K562 (cell line): ENCODE data around the gene HCST.
A peak's percentile ranks its signal among the peaks of the same experiment; 100 is the strongest.

ENCODE experiments used
- EGR1 ChIP-seq: fragments of 450-650 bp; conservative IDR thresholded peaks from 2 replicates; pipeline ENCODE4 v1.6.1; 2017; ENCODE audit warnings: mild to moderate bottlenecking
- FOS ChIP-seq: IDR thresholded peaks from 3 replicates; pipeline ENCODE4 v1.6.1; 2011; ENCODE audit not compliant: insufficient read length; ENCODE audit errors: extremely low read depth
- HCFC1 ChIP-seq: IDR thresholded peaks from 2 replicates; pipeline ENCODE4 v1.6.1; 2012; ENCODE audit warnings: low read depth, low read length, improper control_type of control experiment
- KDM1A ChIP-seq, 2 experiments: fragments of 450-650 bp; IDR thresholded peaks; 2 replicates each; pipeline ENCODE4 v1.6.1; 2016; ENCODE audit warnings: mild to moderate bottlenecking in 2 of 2
- TAF1 ChIP-seq: IDR thresholded peaks from 2 replicates; pipeline ENCODE4 v1.6.1; 2011; ENCODE audit warnings: mild to moderate bottlenecking, low read length, moderate library complexity; ENCODE audit not compliant: insufficient read depth, control insufficient read depth, severe bottlenecking; ENCODE audit errors: extremely low read depth
- ZNF407 ChIP-seq: fragments of 450-650 bp; IDR thresholded peaks from 2 replicates; pipeline ENCODE4 v1.6.1; 2016; ENCODE audit warnings: low read depth
- TF ChIP-seq, protein P1 (sequence below): sonication (generic); formaldehyde crosslinking; IDR thresholded peaks from 2 replicates; pipeline ENCODE4 v1.8.1; 2023; ENCODE audit warnings: mild to moderate bottlenecking, missing genetic modification reagents
- TF ChIP-seq, protein P2 (sequence below): fragments of 200-800 bp; sonication (Bioruptor generic); IDR thresholded peaks from 2 replicates; pipeline ENCODE4 v1.6.1; 2016; ENCODE audit warnings: missing genetic modification characterization, missing compliant biosample characterization
- TF ChIP-seq, protein P3 (sequence below): sonication (generic); formaldehyde crosslinking; IDR thresholded peaks from 2 replicates; pipeline ENCODE4 v1.9.0; 2022; ENCODE audit warnings: mild to moderate bottlenecking, missing genetic modification reagents

- no peak for TF ChIP-seq FOS
- no peak for TF ChIP-seq ZNF407
- TF ChIP-seq TAF1 = no peak
- TF ChIP-seq, protein P1, sequence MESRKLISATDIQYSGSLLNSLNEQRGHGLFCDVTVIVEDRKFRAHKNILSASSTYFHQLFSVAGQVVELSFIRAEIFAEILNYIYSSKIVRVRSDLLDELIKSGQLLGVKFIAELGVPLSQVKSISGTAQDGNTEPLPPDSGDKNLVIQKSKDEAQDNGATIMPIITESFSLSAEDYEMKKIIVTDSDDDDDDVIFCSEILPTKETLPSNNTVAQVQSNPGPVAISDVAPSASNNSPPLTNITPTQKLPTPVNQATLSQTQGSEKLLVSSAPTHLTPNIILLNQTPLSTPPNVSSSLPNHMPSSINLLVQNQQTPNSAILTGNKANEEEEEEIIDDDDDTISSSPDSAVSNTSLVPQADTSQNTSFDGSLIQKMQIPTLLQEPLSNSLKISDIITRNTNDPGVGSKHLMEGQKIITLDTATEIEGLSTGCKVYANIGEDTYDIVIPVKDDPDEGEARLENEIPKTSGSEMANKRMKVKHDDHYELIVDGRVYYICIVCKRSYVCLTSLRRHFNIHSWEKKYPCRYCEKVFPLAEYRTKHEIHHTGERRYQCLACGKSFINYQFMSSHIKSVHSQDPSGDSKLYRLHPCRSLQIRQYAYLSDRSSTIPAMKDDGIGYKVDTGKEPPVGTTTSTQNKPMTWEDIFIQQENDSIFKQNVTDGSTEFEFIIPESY (CRISPR knock-in tag) = no peak
- no peak for TF ChIP-seq HCFC1
- peak; percentile 23 to 48; a peak in 2 of 4 replicates for TF ChIP-seq KDM1A (IDR thresholded peaks at IDR 0.05)
- TF ChIP-seq EGR1 = no peak
- TF ChIP-seq, protein P2, sequence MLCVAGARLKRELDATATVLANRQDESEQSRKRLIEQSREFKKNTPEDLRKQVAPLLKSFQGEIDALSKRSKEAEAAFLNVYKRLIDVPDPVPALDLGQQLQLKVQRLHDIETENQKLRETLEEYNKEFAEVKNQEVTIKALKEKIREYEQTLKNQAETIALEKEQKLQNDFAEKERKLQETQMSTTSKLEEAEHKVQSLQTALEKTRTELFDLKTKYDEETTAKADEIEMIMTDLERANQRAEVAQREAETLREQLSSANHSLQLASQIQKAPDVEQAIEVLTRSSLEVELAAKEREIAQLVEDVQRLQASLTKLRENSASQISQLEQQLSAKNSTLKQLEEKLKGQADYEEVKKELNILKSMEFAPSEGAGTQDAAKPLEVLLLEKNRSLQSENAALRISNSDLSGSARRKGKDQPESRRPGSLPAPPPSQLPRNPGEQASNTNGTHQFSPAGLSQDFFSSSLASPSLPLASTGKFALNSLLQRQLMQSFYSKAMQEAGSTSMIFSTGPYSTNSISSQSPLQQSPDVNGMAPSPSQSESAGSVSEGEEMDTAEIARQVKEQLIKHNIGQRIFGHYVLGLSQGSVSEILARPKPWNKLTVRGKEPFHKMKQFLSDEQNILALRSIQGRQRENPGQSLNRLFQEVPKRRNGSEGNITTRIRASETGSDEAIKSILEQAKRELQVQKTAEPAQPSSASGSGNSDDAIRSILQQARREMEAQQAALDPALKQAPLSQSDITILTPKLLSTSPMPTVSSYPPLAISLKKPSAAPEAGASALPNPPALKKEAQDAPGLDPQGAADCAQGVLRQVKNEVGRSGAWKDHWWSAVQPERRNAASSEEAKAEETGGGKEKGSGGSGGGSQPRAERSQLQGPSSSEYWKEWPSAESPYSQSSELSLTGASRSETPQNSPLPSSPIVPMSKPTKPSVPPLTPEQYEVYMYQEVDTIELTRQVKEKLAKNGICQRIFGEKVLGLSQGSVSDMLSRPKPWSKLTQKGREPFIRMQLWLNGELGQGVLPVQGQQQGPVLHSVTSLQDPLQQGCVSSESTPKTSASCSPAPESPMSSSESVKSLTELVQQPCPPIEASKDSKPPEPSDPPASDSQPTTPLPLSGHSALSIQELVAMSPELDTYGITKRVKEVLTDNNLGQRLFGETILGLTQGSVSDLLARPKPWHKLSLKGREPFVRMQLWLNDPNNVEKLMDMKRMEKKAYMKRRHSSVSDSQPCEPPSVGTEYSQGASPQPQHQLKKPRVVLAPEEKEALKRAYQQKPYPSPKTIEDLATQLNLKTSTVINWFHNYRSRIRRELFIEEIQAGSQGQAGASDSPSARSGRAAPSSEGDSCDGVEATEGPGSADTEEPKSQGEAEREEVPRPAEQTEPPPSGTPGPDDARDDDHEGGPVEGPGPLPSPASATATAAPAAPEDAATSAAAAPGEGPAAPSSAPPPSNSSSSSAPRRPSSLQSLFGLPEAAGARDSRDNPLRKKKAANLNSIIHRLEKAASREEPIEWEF (CRISPR knock-in tag) = no peak
- TF ChIP-seq, protein P3, sequence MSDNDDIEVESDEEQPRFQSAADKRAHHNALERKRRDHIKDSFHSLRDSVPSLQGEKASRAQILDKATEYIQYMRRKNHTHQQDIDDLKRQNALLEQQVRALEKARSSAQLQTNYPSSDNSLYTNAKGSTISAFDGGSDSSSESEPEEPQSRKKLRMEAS (CRISPR knock-in tag) = no peak
Measured at GRCh38 chr19:35945121-35945790, 42.9 kb downstream of the HCST start.
